ENCODE results near the gene C9orf43.

C9orf43 gene

GRCh38 chr9:113389451-113389850, 21.1 kb upstream of the C9orf43 start:
- Histone ChIP-seq H3K4me3 (replicated peaks; ENCODE audit: low read depth, low read length) (no peak overlapping the region), H3K36me3 (ENCODE audit: control insufficient read depth, insufficient read depth, low read length) (peaks cover 12% of the 10 kb centered on the region), H3K27me3 (replicated peaks; ENCODE audit: control insufficient read depth, insufficient read depth, low read length) (no peaks in the 10 kb centered on the region)
- no peak for DNase-seq (ENCODE audit: extremely low read depth, insufficient read length)
- no peak for TF ChIP-seq CTCF (IDR thresholded peaks at IDR 0.05; ENCODE audit: insufficient read depth, low read length, poor library complexity, severe bottlenecking)

- TF ChIP-seq CTCF (IDR thresholded peaks at IDR 0.05; ENCODE audit: insufficient read depth, low read length, poor library complexity, severe bottlenecking): no peak
- DNase-seq (ENCODE audit: extremely low read depth, insufficient read length): no peak
- Histone ChIP-seq H3K36me3 (ENCODE audit: control insufficient read depth, insufficient read depth, low read length) (peaks cover 12% of the 10 kb centered on the region), H3K27me3 (replicated peaks; ENCODE audit: control insufficient read depth, insufficient read depth, low read length) (no peaks in the 10 kb centered on the region), H3K4me3 (replicated peaks; ENCODE audit: low read depth, low read length) (no peak overlapping the region)
Observed at GRCh38 chr9:113390192-113390960, 20.2 kb upstream of the C9orf43 start.

- TF ChIP-seq CTCF (IDR thresholded peaks at IDR 0.05; ENCODE audit: insufficient read depth, low read length, poor library complexity, severe bottlenecking): no peak
- H3K27me3 ChIP-seq (replicated peaks; ENCODE audit: control insufficient read depth, insufficient read depth, low read length): no peaks in the 10 kb centered on the region
- H3K4me3 ChIP-seq (replicated peaks; ENCODE audit: low read depth, low read length): no peak overlapping the region
- peaks cover 12% of the 10 kb centered on the region for H3K36me3 ChIP-seq (ENCODE audit: control insufficient read depth, insufficient read depth, low read length)
- DNase-seq (ENCODE audit: extremely low read depth, insufficient read length): no peak
Observed at GRCh38 chr9:113391917-113392316, 18.6 kb upstream of the C9orf43 start.

GRCh38 chr9:113393281-113393680, 17.3 kb upstream of the C9orf43 start:
- no peak for TF ChIP-seq CTCF (IDR thresholded peaks at IDR 0.05; ENCODE audit: insufficient read depth, low read length, poor library complexity, severe bottlenecking)
- no peaks in the 10 kb centered on the region for H3K27me3 ChIP-seq (replicated peaks; ENCODE audit: control insufficient read depth, insufficient read depth, low read length)
- no peak for DNase-seq (ENCODE audit: extremely low read depth, insufficient read length)
- peaks cover 12% of the 10 kb centered on the region for H3K36me3 ChIP-seq (ENCODE audit: control insufficient read depth, insufficient read depth, low read length)
- no peak overlapping the region for H3K4me3 ChIP-seq (replicated peaks; ENCODE audit: low read depth, low read length)

GRCh38 chr9:113395000-113395861, 15.3 kb upstream of the C9orf43 start:
- no peak for DNase-seq (ENCODE audit: extremely low read depth, insufficient read length)
- Histone ChIP-seq H3K36me3 (ENCODE audit: control insufficient read depth, insufficient read depth, low read length) (peaks cover 4% of the 10 kb centered on the region), H3K27me3 (replicated peaks; ENCODE audit: control insufficient read depth, insufficient read depth, low read length) (no peaks in the 10 kb centered on the region), H3K4me3 (replicated peaks; ENCODE audit: low read depth, low read length) (no peak overlapping the region)
- TF ChIP-seq CTCF (IDR thresholded peaks at IDR 0.05; ENCODE audit: insufficient read depth, low read length, poor library complexity, severe bottlenecking): no peak
